ENCODE results near the gene KCND1. TPM values are rescaled to one million over a fixed set of nuclear protein-coding genes. Genes with fewer than 3 reads are reported as not detected.

KCND1 gene
- total and polyA plus RNA-seq, 2 of the 4 experiments (the other 2 are of a cell fraction) = 0.36 to 1.8 TPM

DNA sequence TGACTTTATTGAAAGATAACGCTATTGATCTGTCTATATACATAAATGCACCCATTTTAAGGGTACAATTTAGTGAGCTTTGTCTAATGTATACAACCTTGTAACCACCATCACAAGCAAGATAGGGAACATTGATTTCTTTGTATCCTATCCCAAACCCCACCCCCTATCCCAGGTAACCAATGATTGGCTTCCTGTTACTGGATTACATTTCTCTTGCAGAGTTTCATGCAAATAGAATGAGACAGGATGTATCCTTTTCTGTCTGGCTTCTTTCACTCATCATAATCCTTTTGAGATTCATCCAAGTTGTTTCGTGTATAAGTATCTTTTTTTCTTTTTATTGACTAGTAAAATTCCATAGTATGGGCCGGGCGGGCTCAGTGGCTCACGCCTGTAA, 32.1 kb upstream of the KCND1 start:
- H4K8ac ChIP-seq (ENCODE audit: low read depth in 2 of 2, low read length in 2 of 2) = no peak overlapping the region
- peaks cover 7 to 17% of the 10 kb centered on the region in 2 experiments; a peak in 3 of 4 replicates for H3K79me1 ChIP-seq (ENCODE audit: low read depth in 1 of 2, low read length in 2 of 2)
- no peak overlapping the region for H3K23ac ChIP-seq (ENCODE audit: low read depth, low read length)
- H2AFZ ChIP-seq (replicated peaks; ENCODE audit: low read length, poor library complexity) = no peak overlapping the region
- H3K9ac ChIP-seq (ENCODE audit: low read depth, low read length) = no peak overlapping the region
- no peak overlapping the region for H2BK120ac ChIP-seq (ENCODE audit: low read depth, low read length)
- in situ Hi-C loops (cut with MboI; ENCODE audit: low sequenced_read_pairs) (no loop called here), dilution Hi-C loops (cut with HindIII; ENCODE audit: low sequenced_read_pairs, unreplicated experiment) (no loop called here), intact Hi-C loops (cut with micrococcal nuclease) (no loop called here)
- no peak overlapping the region for H2AK9ac ChIP-seq (replicated peaks; ENCODE audit: low read depth, low read length, poor library complexity)
- no peak overlapping the region for H3K4me2 ChIP-seq (ENCODE audit: low read depth, low read length)
- no peak overlapping the region for H2BK20ac ChIP-seq (ENCODE audit: low read depth, low read length)
- H3K36me3 ChIP-seq (ENCODE audit: control insufficient read depth, insufficient read depth, low read length) = peaks cover 5% of the 10 kb centered on the region
- no peak overlapping the region for H2AK5ac ChIP-seq (ENCODE audit: low read depth, low read length)
- no peak overlapping the region for H4K91ac ChIP-seq (ENCODE audit: insufficient read depth, low read depth, low read length)
- H3K9me1 ChIP-seq (ENCODE audit: insufficient read depth, low read length) = no peaks in the 10 kb centered on the region
- DNase-seq = no peak
- no peak for ATAC-seq (ENCODE audit: low read depth)
- no peak overlapping the region for H3K27ac ChIP-seq (ENCODE audit: insufficient read depth, low read length)
- H2BK15ac ChIP-seq (ENCODE audit: low read depth, low read length) = no peak overlapping the region
- WGBS, 2 experiments (ENCODE audit: extremely low coverage in 2 of 2, insufficient read length in 1 of 2) = no CpG with 5 or more reads among the region's 5 CpGs
- H3K4me1 ChIP-seq (ENCODE audit: control insufficient read depth, insufficient read depth, low read length) = no peaks in the 10 kb centered on the region; the same call in 1 of the 2 replicates
- no peak overlapping the region for H2BK5ac ChIP-seq (ENCODE audit: low read depth, low read length, poor library complexity, severe bottlenecking)
- no peak overlapping the region for H3K56ac ChIP-seq (ENCODE audit: extremely low read depth, insufficient read depth, low read length)
- no peaks in the 10 kb centered on the region for H4K20me1 ChIP-seq (ENCODE audit: insufficient read depth, low read length)
- no peaks in the 10 kb centered on the region for H3K9me3 ChIP-seq (ENCODE audit: control insufficient read depth, insufficient read depth, low read length)
- POLR2A ChIA-PET (ENCODE audit: unreplicated experiment) = no interaction called here
- no peak overlapping the region for H3K4me3 ChIP-seq (ENCODE audit: insufficient read depth, low read depth, low read length)
- H4K5ac ChIP-seq (ENCODE audit: low read depth, low read length) = no peak overlapping the region
- no peaks in the 10 kb centered on the region for H3K27me3 ChIP-seq (ENCODE audit: control insufficient read depth, insufficient read depth, low read length)
- TF ChIP-seq, protein P1, sequence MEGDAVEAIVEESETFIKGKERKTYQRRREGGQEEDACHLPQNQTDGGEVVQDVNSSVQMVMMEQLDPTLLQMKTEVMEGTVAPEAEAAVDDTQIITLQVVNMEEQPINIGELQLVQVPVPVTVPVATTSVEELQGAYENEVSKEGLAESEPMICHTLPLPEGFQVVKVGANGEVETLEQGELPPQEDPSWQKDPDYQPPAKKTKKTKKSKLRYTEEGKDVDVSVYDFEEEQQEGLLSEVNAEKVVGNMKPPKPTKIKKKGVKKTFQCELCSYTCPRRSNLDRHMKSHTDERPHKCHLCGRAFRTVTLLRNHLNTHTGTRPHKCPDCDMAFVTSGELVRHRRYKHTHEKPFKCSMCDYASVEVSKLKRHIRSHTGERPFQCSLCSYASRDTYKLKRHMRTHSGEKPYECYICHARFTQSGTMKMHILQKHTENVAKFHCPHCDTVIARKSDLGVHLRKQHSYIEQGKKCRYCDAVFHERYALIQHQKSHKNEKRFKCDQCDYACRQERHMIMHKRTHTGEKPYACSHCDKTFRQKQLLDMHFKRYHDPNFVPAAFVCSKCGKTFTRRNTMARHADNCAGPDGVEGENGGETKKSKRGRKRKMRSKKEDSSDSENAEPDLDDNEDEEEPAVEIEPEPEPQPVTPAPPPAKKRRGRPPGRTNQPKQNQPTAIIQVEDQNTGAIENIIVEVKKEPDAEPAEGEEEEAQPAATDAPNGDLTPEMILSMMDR (conservative IDR thresholded peaks at IDR 0.05; ENCODE audit: low read depth, low read length) = no peak
- TF ChIP-seq RAD21 (IDR thresholded peaks at IDR 0.05; ENCODE audit: low read length) (no peak), FOS (IDR thresholded peaks at IDR 0.05; ENCODE audit: low read depth, low read length) (no peak), MAFK (IDR thresholded peaks at IDR 0.05; ENCODE audit: low read depth, low read length) (no peak), RCOR1 (IDR thresholded peaks at IDR 0.05; ENCODE audit: insufficient replicate concordance, low read length) (no peak), CEBPB (IDR thresholded peaks at IDR 0.05; ENCODE audit: low read depth, low read length) (no peak), CHD1 (IDR thresholded peaks at IDR 0.05; ENCODE audit: low read depth, low read length) (no peak), MXI1 (IDR thresholded peaks at IDR 0.05; ENCODE audit: borderline replicate concordance, low read depth, low read length) (no peak), MAZ (IDR thresholded peaks at IDR 0.05; ENCODE audit: borderline replicate concordance, low read depth, low read length) (no peak), SMC3 (IDR thresholded peaks at IDR 0.05; ENCODE audit: low read depth, low read length) (no peak), BHLHE40 (IDR thresholded peaks at IDR 0.05; ENCODE audit: low read depth, low read length) (no peak)
- TF ChIP-seq, protein P2, sequence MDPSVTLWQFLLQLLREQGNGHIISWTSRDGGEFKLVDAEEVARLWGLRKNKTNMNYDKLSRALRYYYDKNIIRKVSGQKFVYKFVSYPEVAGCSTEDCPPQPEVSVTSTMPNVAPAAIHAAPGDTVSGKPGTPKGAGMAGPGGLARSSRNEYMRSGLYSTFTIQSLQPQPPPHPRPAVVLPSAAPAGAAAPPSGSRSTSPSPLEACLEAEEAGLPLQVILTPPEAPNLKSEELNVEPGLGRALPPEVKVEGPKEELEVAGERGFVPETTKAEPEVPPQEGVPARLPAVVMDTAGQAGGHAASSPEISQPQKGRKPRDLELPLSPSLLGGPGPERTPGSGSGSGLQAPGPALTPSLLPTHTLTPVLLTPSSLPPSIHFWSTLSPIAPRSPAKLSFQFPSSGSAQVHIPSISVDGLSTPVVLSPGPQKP (IDR thresholded peaks at IDR 0.05; ENCODE audit: borderline replicate concordance, low read depth, low read length) = no peak
- H3K14ac ChIP-seq (replicated peaks; ENCODE audit: low read depth, low read length) = no peak overlapping the region
- H3K18ac ChIP-seq (ENCODE audit: low read depth, low read length) = no peak overlapping the region
- H3K4ac ChIP-seq (ENCODE audit: low read depth, low read length) = no peak overlapping the region
- CTCF ChIA-PET = no interaction called here
- BruUV-seq (replicated peaks) = no TSS peak

Data from IMR-90 (cell line).